Kidney (tissue), 14 donors: ENCODE measurements around the gene SLAMF7. TPM values are rescaled to one million over a fixed set of nuclear protein-coding genes. Genes with fewer than 3 reads are reported as not detected.

Experiments used
- DNase-seq, 5 donors: peaks; one replicate each; pipeline ENCODE4 v3.0.0-alpha.2; 2013 to 2020
- FAIRE-seq: peaks from 2 replicates; lab custom pipeline; 2012; peaks lifted over from hg19 to GRCh38; lab: Jason Lieb, UNC
- H3K27ac ChIP-seq, 2 donors: one replicate each; pipeline ENCODE4 v1.7.0; 2013; ENCODE audit warnings: low read depth in 2 of 2, low read length in 2 of 2, inconsistent platforms in 1 of 2
- H3K27me3 ChIP-seq: one replicate; pipeline ENCODE4 v1.7.1; 2013; ENCODE audit warnings: low read length, inconsistent platforms; ENCODE audit not compliant: control insufficient read depth, insufficient read depth
- H3K36me3 ChIP-seq, 3 donors: one replicate each; pipeline versions ENCODE4 v1.7.0 to v1.7.1; 2013; ENCODE audit warnings: low read length in 3 of 3, control low read depth in 1 of 3, inconsistent platforms in 1 of 3; ENCODE audit not compliant: insufficient read depth in 3 of 3, control insufficient read depth in 2 of 3
- H3K4me1 ChIP-seq, 3 donors: one replicate each; pipeline versions ENCODE4 v1.7.0 to v1.7.1; 2013; ENCODE audit warnings: low read length in 3 of 3, inconsistent platforms in 1 of 3, low read depth in 1 of 3; ENCODE audit not compliant: control insufficient read depth in 2 of 3, insufficient read depth in 2 of 3
- H3K4me3 ChIP-seq, 3 donors: one replicate each; pipeline versions ENCODE4 v1.7.0 to v1.8.1; 2013; ENCODE audit warnings: low read length in 3 of 3, control low read depth in 1 of 3, inconsistent platforms in 1 of 3
- H3K9ac ChIP-seq, 3 donors: one replicate each; pipeline versions ENCODE4 v1.7.0 to v1.7.1; 2013; ENCODE audit warnings: low read length in 3 of 3, control low read depth in 1 of 3, inconsistent platforms in 1 of 3
- H3K9me3 ChIP-seq, 3 donors: one replicate each; pipeline versions ENCODE4 v1.7.0 to v1.7.1; 2013; ENCODE audit warnings: low read length in 3 of 3, control low read depth in 1 of 3, inconsistent platforms in 1 of 3; ENCODE audit not compliant: control insufficient read depth in 2 of 3, insufficient read depth in 1 of 3
- CTCF ChIP-seq: IDR thresholded peaks from 3 replicates; pipeline ENCODE4 v1.5.1; 2012; ENCODE audit warnings: mild to moderate bottlenecking, moderate library complexity, borderline replicate concordance; ENCODE audit not compliant: insufficient read depth; ENCODE audit errors: extremely low read depth
- intact Hi-C: fragments of 100-400 bp; cut with DNase I; formaldehyde crosslinking; loops from one replicate; pipeline ENCODE4 v1.11.1; 2022
- polyA plus RNA-seq: library from polyadenylated mRNA; stranded (reverse); fragments of 350-450 nt; fragmentation: Illumina TruSeq; extraction: RNeasy Lipid Tissue Mini Kit (QIAGEN cat#74804); gene quantifications from one replicate; pipeline ENCODE4 v1.2.3, GENCODE V29; 2014; ENCODE audit warnings: low read depth, low replicate concordance; ENCODE audit not compliant: insufficient read depth
- total RNA-seq: library from RNA; stranded (reverse); fragmentation: NEBNext Ultra II Directional; extraction: Animal tissue kit (Norgen Biotek cat#: 25700); gene quantifications from one replicate; pipeline ENCODE4 v1.2.1, GENCODE V29; 2021
- donor health status: control.
- donor health status: control.
- donor health status: control.
- donor health status: control.
- donor health status: control.
- donor health status: DM: yes; HTN: yes; CAD: no.
- donor health status: Normal renal cell carcinoma (clear cell type).

SLAMF7 gene
- total and polyA plus RNA-seq, 2 donors from 2014 or later = 0.65 to 13.9 TPM

- H3K9me3 ChIP-seq = peaks cover 0 to 4% (median 0%) of the 10 kb centered on the region in 3 donors
- intact Hi-C loops = no loop called here
- no peaks in the 10 kb centered on the region for H3K27me3 ChIP-seq
- no peaks in the 10 kb centered on the region for H3K4me1 ChIP-seq
- no peak overlapping the region for H3K27ac ChIP-seq
- no peak for DNase-seq
- no peak for FAIRE-seq
- H3K36me3 ChIP-seq = no peaks in the 10 kb centered on the region
- H3K9ac ChIP-seq = no peak overlapping the region
- TF ChIP-seq CTCF = no peak
- H3K4me3 ChIP-seq = no peak overlapping the region
Observed at GRCh38 chr1:160801836-160802580, 63.0 kb downstream of the SLAMF7 start.

Other genes starting within 250 kb of the SLAMF7 start
- gene SLAMF6, start 216.0 kb upstream of the SLAMF7 start, total RNA-seq = 5.5 TPM
- gene SLAMF6, start 216.0 kb upstream of the SLAMF7 start, polyA plus RNA-seq = not detected
- 17.5 TPM for gene CD84, start 159.8 kb upstream of the SLAMF7 start, total RNA-seq
- gene CD84, start 159.8 kb upstream of the SLAMF7 start, polyA plus RNA-seq = 0.30 TPM
- gene SLAMF1, start 92.2 kb upstream of the SLAMF7 start, total RNA-seq = 3.3 TPM
- 0.13 TPM for gene SLAMF1, start 92.2 kb upstream of the SLAMF7 start, polyA plus RNA-seq
- gene CD48, start 27.4 kb upstream of the SLAMF7 start, total RNA-seq = 20.5 TPM
- gene CD48, start 27.4 kb upstream of the SLAMF7 start, polyA plus RNA-seq = 3.2 TPM
- gene LY9, start 56.9 kb downstream of the SLAMF7 start, total RNA-seq = 3.5 TPM
- 0.41 TPM for gene LY9, start 56.9 kb downstream of the SLAMF7 start, polyA plus RNA-seq
- 1.8 TPM for gene CD244, start 123.6 kb downstream of the SLAMF7 start, total RNA-seq
- gene CD244, start 123.6 kb downstream of the SLAMF7 start, polyA plus RNA-seq = 0.15 TPM
- not detected for gene ITLN1, start 145.9 kb downstream of the SLAMF7 start, total RNA-seq
- 15.4 TPM for gene ITLN1, start 145.9 kb downstream of the SLAMF7 start, polyA plus RNA-seq
- gene ITLN2, start 215.6 kb downstream of the SLAMF7 start, total RNA-seq = not detected
- gene ITLN2, start 215.6 kb downstream of the SLAMF7 start, polyA plus RNA-seq = 0.88 TPM